ENCODE measurements around the gene KRTAP2-3.

DNA sequence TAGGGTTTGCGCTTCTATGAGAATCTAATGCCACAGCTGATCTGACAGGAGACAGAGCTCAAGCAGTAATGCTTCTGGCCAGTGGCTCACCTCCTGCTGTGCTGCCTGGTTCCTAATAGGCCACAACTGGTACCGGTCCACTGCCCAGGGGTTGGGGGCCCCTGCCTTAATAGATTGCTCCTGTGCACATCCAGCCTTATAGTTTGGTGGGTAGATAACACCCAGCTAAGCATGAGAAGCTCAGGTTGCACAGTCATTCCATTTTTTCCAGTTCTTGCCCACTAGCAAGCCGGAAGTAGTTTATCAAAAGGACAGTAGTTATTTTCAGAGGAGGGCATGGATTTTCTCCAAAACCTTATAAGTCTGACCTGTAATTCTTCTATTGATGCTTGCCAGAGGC lies 40.5 kb downstream of the KRTAP2-3 start:
- TF ChIP-seq, protein P1, sequence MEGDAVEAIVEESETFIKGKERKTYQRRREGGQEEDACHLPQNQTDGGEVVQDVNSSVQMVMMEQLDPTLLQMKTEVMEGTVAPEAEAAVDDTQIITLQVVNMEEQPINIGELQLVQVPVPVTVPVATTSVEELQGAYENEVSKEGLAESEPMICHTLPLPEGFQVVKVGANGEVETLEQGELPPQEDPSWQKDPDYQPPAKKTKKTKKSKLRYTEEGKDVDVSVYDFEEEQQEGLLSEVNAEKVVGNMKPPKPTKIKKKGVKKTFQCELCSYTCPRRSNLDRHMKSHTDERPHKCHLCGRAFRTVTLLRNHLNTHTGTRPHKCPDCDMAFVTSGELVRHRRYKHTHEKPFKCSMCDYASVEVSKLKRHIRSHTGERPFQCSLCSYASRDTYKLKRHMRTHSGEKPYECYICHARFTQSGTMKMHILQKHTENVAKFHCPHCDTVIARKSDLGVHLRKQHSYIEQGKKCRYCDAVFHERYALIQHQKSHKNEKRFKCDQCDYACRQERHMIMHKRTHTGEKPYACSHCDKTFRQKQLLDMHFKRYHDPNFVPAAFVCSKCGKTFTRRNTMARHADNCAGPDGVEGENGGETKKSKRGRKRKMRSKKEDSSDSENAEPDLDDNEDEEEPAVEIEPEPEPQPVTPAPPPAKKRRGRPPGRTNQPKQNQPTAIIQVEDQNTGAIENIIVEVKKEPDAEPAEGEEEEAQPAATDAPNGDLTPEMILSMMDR (IDR thresholded peaks at IDR 0.05; ENCODE audit: poor library complexity) = no peak
- TF ChIP-seq EZH2 (IDR thresholded peaks at IDR 0.05; ENCODE audit: borderline replicate concordance) (no peak), EZH2phosphoT487 (IDR thresholded peaks at IDR 0.05; ENCODE audit: low read depth, severe bottlenecking, unreplicated experiment) (no peak)

Measured in hepatocyte (in vitro differentiated cells).